Esophagus (tissue), 2 donors: ENCODE data around the gene NRDC. TPM values are rescaled to one million over a fixed set of nuclear protein-coding genes. Genes with fewer than 3 reads are reported as not detected.

Source experiments
- H3K27ac ChIP-seq, 2 donors: one replicate each; pipeline ENCODE4 v1.5.1; 2013; ENCODE audit warnings: low read depth in 2 of 2, mild to moderate bottlenecking in 2 of 2, inconsistent platforms in 1 of 2, low read length in 1 of 2, moderate library complexity in 1 of 2
- H3K27me3 ChIP-seq, 2 donors: one replicate each; pipeline ENCODE4 v1.6.1; 2013; ENCODE audit warnings: low read length in 2 of 2, control low read depth in 1 of 2, mild to moderate bottlenecking in 1 of 2; ENCODE audit not compliant: insufficient read depth in 2 of 2, control insufficient read depth in 1 of 2
- H3K36me3 ChIP-seq, 2 donors: one replicate each; pipeline ENCODE4 v1.6.1; 2013; ENCODE audit warnings: low read length in 1 of 2; ENCODE audit not compliant: control insufficient read depth in 2 of 2, insufficient read depth in 2 of 2
- H3K4me1 ChIP-seq, 2 donors: one replicate each; pipeline ENCODE4 v1.6.1; 2013; ENCODE audit warnings: low read length in 1 of 2; ENCODE audit not compliant: control insufficient read depth in 2 of 2, insufficient read depth in 2 of 2
- H3K4me3 ChIP-seq, 2 donors: one replicate each; pipeline ENCODE4 v1.5.1; 2013; ENCODE audit warnings: low read length in 2 of 2, mild to moderate bottlenecking in 2 of 2, low read depth in 1 of 2, moderate library complexity in 1 of 2
- H3K9me3 ChIP-seq, 2 donors: one replicate each; pipeline ENCODE4 v1.6.1; 2013; ENCODE audit warnings: mild to moderate bottlenecking in 2 of 2, low read depth in 1 of 2, low read length in 1 of 2, moderate library complexity in 1 of 2; ENCODE audit not compliant: control insufficient read depth in 2 of 2, insufficient read depth in 1 of 2
- WGBS, 2 donors: extraction: QIAGEN DNeasy Blood & Tissue Kit; methylation state at CpG; one replicate each; pipeline ENCODE4 v1.1.7; 2013; 5-methylcytosine and 5-hydroxymethylcytosine counted together
- polyA plus RNA-seq, 2 donors: library from polyadenylated mRNA; stranded (reverse); fragments of 200-250 nt; gene quantifications; one replicate each; pipeline ENCODE4 v1.2.3, GENCODE V29; 2013
- donor health status: healthy with polysubstance abuse.
- donor health status: Bipolar disorder and iron deficiency.

NRDC gene
- polyA plus RNA-seq, 2 donors = 51.3 to 78.1 TPM

DNA sequence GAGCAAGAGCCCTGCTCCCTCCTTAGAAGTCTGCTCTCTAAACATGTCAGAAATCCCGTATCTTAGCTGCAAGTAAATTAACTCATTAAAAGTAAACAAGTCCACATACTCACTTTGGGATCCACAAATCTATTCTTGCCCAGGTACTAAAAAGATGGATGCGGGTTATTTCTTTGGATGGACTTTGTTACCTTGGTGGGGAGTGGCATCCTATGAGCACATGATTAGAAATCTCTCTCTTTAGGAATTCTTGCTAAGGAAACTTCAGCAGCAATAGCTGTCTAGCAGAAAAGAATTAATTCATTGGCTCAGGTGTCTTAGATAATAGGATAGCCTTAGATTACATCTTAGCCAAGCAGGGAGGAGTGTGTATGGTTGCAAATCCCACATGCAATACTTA is 25.2 kb downstream of the NRDC start:
- 89 to 93% methylated on average over 2 of the region's 2 CpGs for WGBS, 2 donors

DNA sequence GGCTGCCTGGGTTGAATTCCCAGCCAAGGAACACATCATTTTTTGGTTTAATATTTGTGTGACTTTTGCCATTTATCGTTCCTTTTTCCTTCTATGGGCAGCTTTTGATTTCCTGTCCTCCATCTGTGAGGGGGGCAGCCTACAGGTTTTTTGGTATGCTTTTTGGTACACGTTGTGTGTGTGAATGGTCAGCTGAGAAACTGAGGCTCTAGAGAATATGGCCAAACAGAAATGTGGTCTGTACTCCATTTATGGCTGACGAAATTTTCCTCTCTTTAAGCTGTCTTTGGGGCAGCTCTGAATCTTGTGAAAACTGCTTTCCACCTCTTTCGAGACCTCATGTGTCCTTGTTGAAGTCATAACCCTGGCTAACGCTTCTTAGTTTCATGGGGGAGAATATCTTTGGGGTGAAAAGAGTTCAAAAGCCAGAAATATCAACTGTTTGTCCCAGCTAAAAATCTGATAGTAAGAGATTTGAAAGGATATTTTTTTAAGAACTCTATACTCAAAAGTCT is 26.6 kb downstream of the NRDC start:
- Histone ChIP-seq H3K9me3 (no peaks in the 10 kb centered on the region), H3K27me3 (no peaks in the 10 kb centered on the region)
- WGBS, 2 donors = 81 to 88% methylated on average over 5 of the region's 5 CpGs

More for the DNA sequence above, 25.2 kb downstream of the NRDC start:
- H3K9me3 ChIP-seq = no peaks in the 10 kb centered on the region
- no peak overlapping the region for H3K4me3 ChIP-seq
- no peaks in the 10 kb centered on the region for H3K27me3 ChIP-seq
- no peaks in the 10 kb centered on the region for H3K36me3 ChIP-seq
- no peaks in the 10 kb centered on the region for H3K4me1 ChIP-seq
- H3K27ac ChIP-seq = no peak overlapping the region

DNA sequence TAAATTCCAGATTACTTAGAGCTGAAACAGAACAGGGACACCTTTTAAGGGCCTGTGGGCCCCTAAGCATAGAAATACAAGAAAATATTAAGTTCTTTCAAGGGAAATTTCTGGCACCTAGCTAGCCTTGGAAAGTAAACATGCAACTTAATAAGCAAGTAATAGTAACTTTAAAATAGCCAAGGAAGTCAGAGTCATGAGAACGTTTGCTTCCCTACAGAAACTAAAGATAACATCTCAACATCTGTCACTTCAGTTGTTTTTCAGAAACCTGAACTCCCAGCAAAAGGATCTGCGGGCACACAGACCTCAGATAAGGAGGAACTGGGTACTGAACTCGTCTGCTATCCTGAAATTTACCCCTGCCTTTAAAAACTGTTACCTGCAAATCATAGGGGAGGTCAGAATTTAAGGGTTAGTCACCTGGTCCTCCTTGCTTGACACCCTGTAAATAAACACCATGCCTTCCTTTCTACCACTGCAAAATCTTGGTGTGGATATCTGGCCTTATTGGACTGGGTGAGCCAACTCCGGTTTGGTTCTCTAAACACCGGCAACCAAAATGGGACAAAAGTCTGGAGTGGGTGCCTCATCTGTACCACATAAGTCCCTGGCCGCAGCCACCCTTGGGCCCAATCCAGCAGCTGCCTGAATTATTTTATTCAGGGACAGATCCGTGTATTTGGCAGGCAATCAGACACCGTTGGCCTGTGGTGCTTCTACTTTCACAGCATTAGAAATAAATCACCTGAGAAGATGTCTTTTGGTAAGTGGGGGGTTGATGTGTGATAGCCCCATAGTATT is 27.9 kb downstream of the NRDC start:
- 52 to 54% methylated on average over 8 of the region's 8 CpGs for WGBS, 2 donors
- Histone ChIP-seq H3K9me3 (no peaks in the 10 kb centered on the region), H3K27ac (no peak overlapping the region), H3K4me1 (no peaks in the 10 kb centered on the region), H3K4me3 (no peak overlapping the region), H3K36me3 (no peaks in the 10 kb centered on the region), H3K27me3 (no peaks in the 10 kb centered on the region)

More for the DNA sequence above, 26.6 kb downstream of the NRDC start:
- no peak overlapping the region for H3K4me3 ChIP-seq
- no peak overlapping the region for H3K27ac ChIP-seq
- no peaks in the 10 kb centered on the region for H3K36me3 ChIP-seq
- H3K4me1 ChIP-seq = no peaks in the 10 kb centered on the region

DNA sequence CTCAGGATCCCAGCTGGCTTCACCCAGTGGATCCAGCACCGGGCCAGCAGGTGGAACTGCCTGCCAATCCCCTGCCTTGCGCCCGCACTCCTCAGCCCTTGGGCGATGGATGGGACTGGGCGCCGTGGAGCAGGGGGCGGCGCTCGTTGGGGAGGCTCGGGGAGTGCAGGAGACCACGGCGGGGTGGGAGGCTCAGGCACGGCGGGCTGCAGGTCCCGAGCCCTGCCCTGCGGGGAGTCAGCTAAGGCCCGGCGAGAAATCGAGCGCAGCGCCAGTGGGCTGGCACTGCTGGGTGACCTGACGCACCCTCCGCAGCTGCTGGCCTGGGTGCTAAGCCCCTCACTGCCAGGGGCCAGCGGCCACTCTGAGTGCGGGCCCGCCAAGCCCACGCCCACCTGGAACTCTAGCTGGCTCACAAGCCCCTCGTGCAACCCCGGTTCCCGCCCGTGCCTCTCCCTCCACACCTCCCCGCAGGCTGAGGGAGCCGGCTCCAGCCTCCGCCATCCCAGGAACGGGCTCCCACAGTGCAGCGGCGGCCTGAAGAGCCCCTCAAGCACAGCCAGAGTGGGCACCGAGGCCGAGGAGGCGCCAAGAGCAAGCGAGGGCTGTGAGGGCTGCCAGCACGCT is 31.1 kb downstream of the NRDC start:
- Histone ChIP-seq H3K4me1 (no peaks in the 10 kb centered on the region), H3K27me3 (no peaks in the 10 kb centered on the region), H3K4me3 (no peak overlapping the region), H3K9me3 (no peaks in the 10 kb centered on the region), H3K27ac (no peak overlapping the region), H3K36me3 (no peaks in the 10 kb centered on the region)
- 97 to 98% methylated on average over 34 to 42 of the region's 42 CpGs for WGBS, 2 donors

DNA sequence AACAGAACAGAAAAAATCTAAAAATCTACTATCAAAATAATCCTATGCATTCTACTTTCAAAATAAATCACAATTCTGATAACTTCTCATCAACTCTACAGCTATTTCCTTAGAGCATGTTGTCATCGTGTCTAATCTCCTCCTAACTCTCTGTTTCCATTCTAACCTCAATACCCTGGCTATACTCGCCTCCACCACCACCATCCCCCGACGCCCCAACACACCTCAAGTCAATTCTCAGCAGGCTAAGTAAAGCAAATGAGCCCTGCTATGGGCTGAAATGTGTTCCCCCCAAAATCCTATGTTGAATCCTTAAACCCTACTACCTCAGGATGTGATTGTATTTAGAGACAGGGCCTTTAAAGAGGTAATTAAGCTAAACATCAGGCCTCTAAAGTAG is 34.6 kb downstream of the NRDC start:
- Histone ChIP-seq H3K27me3 (no peaks in the 10 kb centered on the region), H3K9me3 (no peaks in the 10 kb centered on the region), H3K4me3 (no peak overlapping the region), H3K4me1 (no peaks in the 10 kb centered on the region), H3K27ac (no peak overlapping the region), H3K36me3 (no peaks in the 10 kb centered on the region)
- 69 to 83% methylated on average over 4 of the region's 4 CpGs for WGBS, 2 donors

DNA sequence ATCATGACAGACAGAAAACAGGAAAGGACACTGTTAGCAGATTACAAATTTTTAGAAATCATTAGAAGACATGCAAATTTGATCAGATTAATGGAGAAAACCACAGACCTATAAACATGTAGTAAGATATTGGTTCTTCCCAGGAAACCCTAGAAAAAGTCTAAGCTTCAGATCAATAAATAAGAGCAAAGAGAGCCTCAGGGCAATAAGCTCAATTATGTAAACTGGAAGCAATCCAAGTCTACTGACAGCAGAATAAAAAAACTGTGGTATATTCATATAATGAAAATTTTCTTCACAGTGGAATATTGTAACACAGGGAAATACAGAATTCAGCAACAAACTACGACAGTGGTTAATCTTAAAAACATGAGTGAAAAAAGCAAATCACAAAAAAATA is 36.3 kb downstream of the NRDC start:
- Histone ChIP-seq H3K9me3 (no peaks in the 10 kb centered on the region), H3K4me3 (no peak overlapping the region), H3K27ac (no peak overlapping the region), H3K4me1 (no peaks in the 10 kb centered on the region), H3K27me3 (no peaks in the 10 kb centered on the region), H3K36me3 (no peaks in the 10 kb centered on the region)
- 83 to 98% methylated on average over 1 of the region's 1 CpG for WGBS, 2 donors

DNA sequence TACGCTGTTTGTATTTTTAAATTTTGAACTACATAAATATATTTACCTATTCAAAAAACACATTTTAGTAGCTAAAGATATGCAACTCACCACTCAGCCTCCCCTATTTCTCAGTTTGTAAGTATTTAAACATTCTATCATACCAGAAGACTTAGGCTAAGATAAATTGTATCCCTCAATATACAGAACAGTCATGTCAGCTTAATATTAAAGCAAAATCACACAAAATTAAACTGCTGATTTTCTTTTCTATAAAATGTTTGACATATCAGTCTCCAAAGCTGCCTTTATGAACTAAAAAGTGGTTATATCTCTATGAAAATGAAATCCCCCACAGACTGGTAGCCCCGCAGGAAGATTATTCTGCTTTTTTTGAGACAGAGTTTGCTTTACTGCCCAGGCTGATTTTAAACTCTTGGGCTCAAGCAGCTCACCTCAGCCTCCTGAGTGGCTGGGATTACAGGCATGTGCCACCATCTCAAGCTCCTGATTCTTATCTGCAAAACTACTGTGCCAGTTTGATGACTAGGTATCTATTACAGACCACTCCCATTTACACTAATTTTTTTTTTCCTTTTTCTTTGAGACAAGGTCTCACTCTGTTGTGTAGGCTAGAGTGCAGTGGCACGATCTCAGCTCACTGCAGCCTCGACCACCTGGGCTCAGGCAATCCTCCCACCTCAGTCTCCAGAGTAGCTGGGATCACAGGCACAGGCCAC is 37.6 kb downstream of the NRDC start:
- peaks cover 0 to 4% of the 10 kb centered on the region in 2 donors for H3K36me3 ChIP-seq
- no peaks in the 10 kb centered on the region for H3K4me1 ChIP-seq
- H3K27ac ChIP-seq = no peak overlapping the region
- WGBS, 2 donors = 97 to 99% methylated on average over 4 of the region's 4 CpGs
- no peaks in the 10 kb centered on the region for H3K9me3 ChIP-seq
- H3K4me3 ChIP-seq = no peak overlapping the region
- H3K27me3 ChIP-seq = no peaks in the 10 kb centered on the region

DNA sequence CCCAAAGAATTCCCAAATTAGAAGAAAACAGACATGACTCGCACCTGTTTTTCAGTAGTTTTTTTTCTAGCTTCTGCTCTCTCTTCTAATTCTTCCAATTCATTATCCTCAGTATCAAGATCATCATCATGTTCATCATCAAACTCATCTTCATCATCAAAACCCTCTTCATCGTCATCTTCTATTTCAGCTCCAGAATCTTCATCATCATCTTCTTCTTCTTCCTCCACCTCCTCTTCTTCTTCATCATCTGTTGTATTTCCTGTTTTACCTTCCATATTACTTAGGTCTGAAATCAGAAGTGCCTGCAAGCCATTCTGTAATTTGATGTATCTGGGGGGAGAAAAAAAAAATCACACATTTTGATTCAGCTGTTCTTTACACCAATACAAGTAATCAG is 38.3 kb downstream of the NRDC start:
- Histone ChIP-seq H3K27me3 (no peaks in the 10 kb centered on the region), H3K4me1 (no peaks in the 10 kb centered on the region), H3K27ac (no peak overlapping the region), H3K9me3 (no peaks in the 10 kb centered on the region), H3K4me3 (no peak overlapping the region), H3K36me3 (peaks cover 0 to 4% of the 10 kb centered on the region in 2 donors)
- 77 to 100% methylated on average over 2 of the region's 2 CpGs for WGBS, 2 donors

DNA sequence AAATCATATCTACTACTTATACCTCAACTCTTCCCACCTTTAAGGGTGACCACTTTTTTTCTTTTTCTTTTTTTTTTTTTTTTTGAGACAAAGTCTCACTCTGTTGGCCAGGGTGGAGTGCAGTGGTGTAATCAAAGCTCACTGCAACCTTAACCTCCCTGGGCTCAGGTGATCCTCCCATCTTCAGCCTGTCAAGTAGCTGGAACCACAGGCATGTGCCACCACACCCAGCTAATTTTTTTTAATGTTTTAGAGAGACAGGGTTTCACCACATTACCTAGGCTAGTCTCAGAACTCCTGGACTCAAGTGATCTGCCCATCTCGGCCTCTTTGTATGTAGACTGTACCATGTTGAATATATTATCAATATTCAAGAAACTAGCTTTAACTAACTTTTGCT is 39.4 kb downstream of the NRDC start:
- 95 to 97% methylated on average over 1 of the region's 1 CpG for WGBS, 2 donors
- no peaks in the 10 kb centered on the region for H3K27me3 ChIP-seq
- H3K36me3 ChIP-seq = peaks cover 0 to 4% of the 10 kb centered on the region in 2 donors
- no peak overlapping the region for H3K27ac ChIP-seq
- no peaks in the 10 kb centered on the region for H3K4me1 ChIP-seq
- H3K4me3 ChIP-seq = no peak overlapping the region
- H3K9me3 ChIP-seq = no peaks in the 10 kb centered on the region
